HG03565 (cell line): ENCODE measurements around the gene BIK.
"Not testable (repeated sequence)": the region's sequence is repeated elsewhere in the genome, so short reads cannot be mapped to it uniquely, and the experiment has no call there.

Experiments used
- ATAC-seq: cut with Tn5 transposase; IDR thresholded peaks from one replicate; pipeline ENCODE4 v1.9.1; 2021; ENCODE audit warnings: mild to moderate bottlenecking, moderate library complexity; ENCODE audit not compliant: unreplicated experiment

The BIK gene

GRCh38 chr22:43134553-43134952, 24.0 kb downstream of the BIK start:
- ATAC-seq, result no peak

GRCh38 chr22:43135565-43135964, 25.0 kb downstream of the BIK start:
- ATAC-seq, result no peak

DNA sequence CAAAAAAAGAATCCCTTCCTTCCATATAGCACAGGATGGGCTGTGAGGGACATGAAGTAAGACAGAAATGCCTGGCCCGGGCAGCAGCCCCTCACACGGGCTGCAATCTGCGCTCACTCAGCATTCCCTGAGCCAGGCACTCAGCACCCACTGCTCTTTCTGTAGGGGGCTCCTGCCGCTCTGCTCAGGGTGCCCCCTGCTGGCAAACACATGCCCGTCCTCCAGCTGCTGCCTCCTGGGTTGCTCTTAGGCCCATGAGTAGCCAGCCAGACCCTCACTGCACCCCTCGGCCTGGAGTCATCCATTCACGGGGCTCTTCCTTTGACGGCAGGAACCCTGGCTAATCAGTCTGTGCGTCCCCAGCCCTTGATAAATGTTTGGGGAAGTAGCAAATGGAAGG, 25.7 kb downstream of the BIK start:
- no peak for ATAC-seq

DNA sequence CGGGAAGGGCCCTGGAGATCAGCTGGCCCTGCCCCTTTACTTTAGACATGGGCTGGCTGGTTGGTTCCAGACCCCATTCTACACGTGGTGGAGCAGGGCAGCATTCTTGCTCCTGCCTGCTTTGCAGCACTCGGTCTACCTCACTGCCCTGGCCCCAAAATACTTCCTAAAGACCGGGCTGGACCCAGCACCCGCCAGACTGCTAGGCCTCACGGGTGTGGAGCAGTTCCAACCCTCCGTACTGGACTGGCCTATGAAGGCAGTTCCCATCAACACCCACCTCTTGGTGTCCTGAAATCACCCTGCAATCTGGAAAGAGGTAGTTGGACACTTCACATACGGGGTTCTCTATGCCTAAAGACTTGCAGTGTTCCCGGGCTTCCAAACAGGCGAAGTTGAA, 26.3 kb downstream of the BIK start:
- no peak for ATAC-seq

DNA sequence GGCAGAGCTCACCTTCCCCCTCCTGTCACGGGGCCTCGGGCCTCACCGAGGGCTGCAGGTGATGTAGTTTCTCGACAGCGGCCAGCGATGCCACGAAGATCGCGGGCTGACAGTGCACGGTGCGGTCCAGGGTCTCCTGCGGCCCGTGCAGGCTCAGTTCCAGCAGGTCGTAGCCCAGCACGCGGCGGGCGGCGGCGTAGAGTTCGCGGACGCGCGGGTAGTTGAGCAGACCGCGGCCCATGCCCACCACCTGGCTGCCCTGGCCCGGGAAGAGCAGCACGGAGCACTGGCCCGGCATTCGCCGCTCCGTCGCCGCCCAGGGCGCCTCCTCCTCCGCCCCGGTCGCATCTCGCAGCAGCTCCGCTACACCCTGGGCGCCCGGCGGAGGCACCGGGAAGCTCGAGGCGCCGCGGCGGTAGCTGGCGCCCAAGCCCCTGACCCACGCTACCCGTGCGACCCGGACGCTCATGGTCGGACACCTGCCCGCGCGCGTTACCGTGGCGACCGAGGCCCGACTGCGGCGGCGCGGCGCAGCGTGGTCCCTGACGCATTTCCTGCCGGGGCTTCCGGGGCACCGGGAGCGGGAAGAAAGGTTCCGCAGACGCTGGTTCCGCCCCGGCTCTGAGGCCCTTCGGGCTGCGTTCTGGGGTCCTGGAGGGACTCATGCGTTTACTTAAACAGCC, 32.5 kb downstream of the BIK start, which contains the start of gene MCAT:
Gene MCAT (minus strand): TSS at position 519 of the 683 bp plus-strand sequence. CDS start 50 bp downstream, at position 469.
- peak; percentile 77 for ATAC-seq

- ATAC-seq, result no peak
These were observed 34.4 kb downstream of the BIK start for GRCh38 chr22:43144949-43145348.

- ATAC-seq, result not testable (repeated sequence)
These were observed 34.8 kb downstream of the BIK start for GRCh38 chr22:43145371-43145770.

DNA sequence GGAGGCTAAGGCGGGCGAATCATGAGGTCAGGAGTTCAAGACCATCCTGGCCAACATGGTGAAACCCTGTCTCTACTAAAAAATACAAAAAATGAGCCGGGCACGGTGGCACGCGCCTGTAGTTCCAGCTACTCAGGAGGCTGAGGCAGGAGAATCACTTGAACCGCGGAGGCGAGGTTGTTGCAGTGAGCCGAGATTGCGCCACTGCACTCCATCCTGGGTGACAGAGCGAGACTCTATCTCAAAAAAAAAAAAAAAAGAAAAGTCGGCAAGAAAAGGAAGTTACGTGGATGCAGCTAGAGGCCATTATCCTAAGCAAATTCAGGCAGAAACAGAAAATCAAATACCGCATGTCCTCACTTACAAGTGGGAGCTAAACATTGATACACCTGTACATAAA, 35.8 kb downstream of the BIK start:
- not testable (repeated sequence) for ATAC-seq

- ATAC-seq, result no peak
These were observed 37.3 kb downstream of the BIK start for GRCh38 chr22:43147821-43148220.

GRCh38 chr22:43148581-43148980, 38.0 kb downstream of the BIK start:
- no peak for ATAC-seq

- no peak for ATAC-seq
These were observed 40.2 kb downstream of the BIK start for GRCh38 chr22:43150731-43151206.

- ATAC-seq, result no peak
These were observed 40.9 kb downstream of the BIK start, which contains the start of gene TSPO for GRCh38 chr22:43151251-43152002. TSS of gene TSPO (plus strand) at chr22:43151559. CDS start at chr22:43159239, 7,680 bp downstream.

DNA sequence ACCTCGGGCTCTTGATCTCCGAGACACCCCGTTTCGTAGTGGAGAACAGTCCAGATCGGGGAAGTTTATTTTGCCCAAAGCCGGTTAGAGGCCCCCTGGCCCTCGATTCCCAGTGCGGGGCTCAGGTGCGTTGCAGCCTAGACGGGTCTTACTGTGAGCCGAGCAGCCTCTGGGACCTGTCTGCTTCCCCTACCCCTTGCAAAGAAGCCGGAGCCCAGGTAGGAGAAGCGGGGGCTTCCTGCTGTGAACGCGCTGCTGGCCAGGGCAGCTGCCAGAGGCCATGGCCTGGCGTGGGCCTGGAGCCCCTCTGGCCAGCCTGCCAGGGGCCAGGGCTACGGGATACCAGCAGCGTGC, 41.4 kb downstream of the BIK start:
- no peak for ATAC-seq

- no peak for ATAC-seq
These were observed 42.0 kb downstream of the BIK start for GRCh38 chr22:43152357-43153071.

DNA sequence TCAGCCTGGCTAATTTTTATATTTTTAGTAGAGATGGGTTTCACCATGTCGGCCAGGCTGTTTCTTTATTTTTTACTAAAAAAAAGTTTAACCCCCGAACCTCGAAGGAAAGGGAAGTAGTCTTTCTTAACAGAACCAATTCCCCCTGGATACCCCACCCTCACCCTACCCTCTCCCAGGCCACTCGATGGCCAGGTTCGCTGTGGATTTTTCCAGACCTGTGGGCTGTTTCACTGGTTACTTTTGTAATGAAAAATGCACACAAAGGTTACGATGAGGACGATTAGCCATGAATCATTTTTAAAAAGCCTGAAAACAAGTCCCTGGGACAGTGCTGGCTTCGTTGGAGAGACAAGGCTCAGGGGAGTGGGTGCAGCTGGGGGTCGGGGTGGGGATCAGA, 43.3 kb downstream of the BIK start:
- ATAC-seq, result no peak

DNA sequence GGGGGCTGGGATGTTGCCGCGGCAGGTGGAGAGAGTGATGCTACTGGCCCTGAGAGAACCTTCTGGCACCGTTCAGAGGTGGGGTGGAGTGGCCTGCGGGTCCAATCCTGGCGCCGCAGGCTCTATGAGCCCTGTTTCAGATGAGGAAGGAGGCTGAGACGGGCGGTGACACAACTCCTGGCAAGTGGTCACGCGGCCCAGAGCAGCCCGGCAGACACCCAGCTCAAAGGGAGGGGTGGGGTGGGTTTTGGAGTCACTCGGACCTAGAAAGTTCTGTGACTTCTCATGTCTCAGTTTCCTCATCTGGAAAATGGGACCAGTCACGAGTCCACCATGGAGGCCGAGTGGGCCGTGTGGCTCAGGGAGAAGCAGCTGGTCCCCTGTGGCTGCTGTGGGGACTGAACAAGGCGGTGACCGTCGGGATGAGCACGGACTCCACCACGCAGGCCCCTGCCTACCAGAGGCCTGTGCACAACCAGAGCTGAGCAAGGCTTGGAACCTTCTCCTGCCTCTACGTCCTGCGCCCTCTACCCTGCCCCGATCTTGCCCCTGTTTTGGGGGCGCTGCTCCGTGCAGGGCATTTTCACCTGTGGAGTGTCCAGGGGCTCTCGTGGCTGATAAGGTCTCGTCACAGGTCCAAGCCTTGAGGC, 44.5 kb downstream of the BIK start:
- ATAC-seq, result no peak

GRCh38 chr22:43155789-43156188, 45.2 kb downstream of the BIK start:
- no peak for ATAC-seq

DNA sequence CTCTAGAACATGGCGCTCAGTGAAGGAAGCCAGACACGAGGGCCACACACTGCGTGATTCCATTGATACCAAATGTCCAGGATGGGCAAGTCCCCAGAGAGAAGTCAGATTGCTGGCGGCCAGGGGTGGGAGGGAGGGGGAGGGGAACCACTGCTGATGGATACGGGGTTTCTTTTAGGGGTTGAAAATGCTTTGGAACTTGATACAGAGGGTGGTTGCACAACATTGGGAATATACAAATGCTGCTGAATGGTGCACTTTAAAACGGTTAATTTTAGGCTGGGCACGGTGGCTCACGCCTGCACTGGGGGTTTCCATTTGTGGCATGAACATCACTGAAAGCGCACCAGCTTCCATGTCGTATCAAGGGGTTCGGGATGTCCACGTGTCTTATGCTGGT, 45.9 kb downstream of the BIK start:
- no peak for ATAC-seq

DNA sequence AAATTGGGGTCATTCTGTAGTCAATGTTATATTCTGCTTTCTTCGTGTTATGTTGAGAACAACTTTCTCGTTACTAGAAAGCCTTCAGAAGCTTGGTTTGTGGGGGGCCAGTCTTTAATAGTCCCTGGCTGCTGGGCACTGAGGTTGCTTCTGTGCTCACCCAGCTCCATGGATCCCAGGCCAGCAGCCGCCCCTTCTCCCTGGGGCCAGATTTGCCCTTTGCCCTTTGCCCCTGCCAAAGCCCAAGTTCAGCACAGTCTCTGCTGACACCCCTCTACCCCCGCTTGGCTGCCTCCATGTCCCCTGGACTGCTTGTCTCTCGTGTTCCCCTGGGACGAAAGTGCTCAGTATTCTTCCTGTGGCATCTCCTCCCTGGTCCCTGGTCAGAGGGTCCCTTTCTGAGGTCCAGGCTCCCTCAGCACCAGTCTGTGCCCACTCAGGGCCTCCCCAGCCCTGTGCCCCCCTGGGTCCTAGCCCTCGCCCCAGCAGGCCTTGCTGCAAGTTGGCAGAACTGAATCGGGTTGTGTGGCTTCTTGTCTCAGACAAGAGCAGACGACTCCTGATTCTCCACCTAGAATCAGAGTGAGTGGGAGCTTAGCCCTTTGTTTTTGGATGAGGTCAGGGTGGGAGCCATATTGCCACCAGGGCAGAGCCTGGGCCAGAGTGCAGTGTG, 47.5 kb downstream of the BIK start:
- ATAC-seq, result no peak

- no peak for ATAC-seq
These were observed 48.4 kb downstream of the BIK start for GRCh38 chr22:43158778-43159483.
